ENCODE data around the gene N4BP2L1.

The N4BP2L1 gene

DNA sequence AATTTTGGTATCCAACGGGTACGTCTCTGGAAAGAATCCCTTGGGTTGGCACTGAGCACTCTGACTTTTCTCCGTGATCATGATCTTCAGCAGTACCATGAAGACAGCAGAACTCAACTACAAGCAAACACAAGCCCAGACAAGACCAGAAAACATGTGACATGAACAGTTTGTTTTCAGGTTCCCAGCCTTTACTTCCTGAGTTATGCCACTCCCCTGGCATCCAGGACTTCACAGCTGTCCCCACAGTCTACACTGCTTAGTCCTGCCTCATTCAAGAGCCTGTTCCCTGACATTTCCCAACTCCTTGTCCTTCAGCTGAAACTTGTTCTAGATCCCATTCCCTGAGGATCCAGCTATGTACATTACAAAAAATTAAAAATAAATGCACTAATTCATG, 4.9 kb upstream of the N4BP2L1 start:
- H3K4me3 ChIP-seq (ENCODE audit: low read depth, low read length), result no peak overlapping the region

DNA sequence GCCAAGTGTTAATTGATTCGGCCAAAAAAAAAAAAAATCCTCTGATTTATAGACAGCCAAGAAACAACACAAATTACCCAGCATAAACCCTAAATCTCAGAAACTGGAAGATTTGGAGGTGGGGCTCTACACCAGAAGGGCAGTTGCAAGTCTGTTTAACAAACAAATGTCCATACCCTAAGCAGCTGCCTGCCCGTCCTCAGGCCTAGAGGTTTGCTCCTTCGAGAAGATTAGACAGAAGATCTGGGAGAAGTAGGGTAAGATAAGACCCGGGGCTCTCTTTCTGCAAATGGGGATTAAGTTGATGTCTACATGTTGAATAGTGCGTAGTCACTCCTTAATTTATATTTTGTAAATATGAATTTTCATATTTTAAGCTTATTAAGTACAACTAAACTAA, 3.4 kb upstream of the N4BP2L1 start:
- H3K4me3 ChIP-seq (ENCODE audit: low read depth, low read length), result no peak overlapping the region

DNA sequence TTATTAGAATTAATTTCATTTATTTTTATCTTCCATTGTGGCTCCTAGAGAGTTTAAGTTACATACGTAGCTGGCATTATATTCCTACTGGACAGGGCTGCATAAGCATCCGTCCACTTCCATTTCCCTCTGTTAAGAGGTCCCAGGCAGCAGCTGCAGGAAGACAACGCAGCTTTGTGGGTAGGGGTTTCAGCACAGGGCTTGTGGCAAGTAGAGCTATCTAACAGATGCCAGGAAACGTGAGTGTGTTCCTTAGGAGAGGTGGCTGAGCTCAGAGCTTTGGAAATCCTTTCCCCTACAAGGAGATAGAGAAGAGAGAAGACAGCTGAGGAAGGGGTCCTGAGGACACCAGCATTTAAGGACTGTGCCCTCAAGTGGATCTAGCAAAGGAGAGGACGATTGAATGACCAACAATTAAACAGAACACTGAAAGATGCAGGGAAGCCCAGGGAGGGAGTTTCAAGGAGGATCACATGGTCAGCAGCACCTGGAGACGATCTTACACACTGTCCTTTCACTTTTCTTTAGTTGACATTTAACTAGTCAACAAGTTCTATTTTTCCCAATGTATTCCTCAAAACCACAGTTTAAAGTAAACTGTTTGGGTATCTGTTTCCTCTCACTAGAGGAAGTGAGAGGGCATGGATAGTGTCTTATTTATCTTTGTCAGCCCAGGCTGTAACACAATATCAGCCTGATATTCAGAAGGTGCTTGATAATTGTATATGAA, 2.3 kb upstream of the N4BP2L1 start:
- H3K4me3 ChIP-seq (ENCODE audit: low read depth, low read length), result no peak overlapping the region

DNA sequence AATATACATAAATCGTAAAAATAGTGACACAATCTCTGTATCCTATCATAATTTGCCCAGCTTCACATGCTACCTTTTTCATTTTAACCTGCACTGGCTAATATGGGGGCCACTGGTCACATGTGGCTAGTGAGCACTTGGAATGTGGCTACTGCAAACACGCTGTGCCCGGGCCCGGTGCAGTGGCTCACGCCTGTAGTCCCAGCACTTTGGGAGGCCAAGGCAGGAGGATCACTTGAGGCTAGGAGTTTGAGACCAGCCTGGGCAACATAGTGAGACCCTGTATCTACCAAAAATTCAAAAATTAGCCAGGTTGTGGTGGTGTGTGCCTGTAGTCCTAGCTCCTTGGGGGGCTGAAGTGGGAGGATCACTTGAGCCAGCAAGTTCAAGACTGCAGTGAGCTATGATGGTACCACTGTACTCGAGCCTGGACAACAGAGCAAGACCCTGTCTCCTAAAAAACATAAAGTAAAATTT, 1.5 kb upstream of the N4BP2L1 start:
- H3K4me3 ChIP-seq (ENCODE audit: low read depth, low read length), result no peak overlapping the region

DNA sequence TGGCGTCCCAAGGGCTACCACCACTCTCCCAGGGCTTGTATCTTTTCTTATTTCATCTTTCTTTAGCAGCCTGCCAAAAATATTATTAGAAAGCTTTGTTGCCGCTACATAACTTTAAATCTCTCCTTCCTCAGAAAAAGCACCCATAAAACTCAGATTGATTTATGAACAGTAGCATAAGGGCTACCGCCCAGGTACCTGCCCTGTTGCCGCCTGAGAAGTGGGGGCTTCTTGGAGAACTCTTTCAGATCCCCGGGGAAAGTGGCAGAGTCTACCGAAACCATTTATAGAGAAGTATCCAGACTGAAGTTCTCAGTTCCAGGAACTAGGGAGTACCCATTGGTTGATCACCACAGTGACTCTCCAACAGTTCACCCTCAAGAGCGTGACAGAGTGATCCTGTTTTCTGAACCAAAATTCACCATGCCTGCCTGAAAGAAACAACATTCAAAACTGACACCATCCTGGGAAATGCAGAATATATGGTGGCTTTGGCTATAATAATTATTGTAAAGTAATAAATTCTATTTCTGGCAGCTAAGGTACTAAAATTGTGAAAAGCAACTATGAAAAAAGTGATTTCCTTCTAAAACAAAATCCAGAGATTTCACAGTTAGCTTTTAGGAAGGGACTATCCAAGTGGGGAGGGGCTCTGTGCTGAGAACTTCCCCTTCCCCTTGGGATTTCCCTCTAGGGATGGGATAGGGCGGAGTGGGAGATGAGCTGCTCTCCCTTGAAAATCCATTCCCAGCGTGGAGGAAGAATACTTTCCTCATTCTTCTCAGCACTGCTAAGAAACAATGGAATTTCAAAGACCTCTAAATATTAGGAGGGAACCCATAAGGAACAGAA, 877 bp upstream of the N4BP2L1 start:
- peak overlapping the region; percentile 67 for H3K4me3 ChIP-seq (ENCODE audit: low read depth, low read length)

DNA sequence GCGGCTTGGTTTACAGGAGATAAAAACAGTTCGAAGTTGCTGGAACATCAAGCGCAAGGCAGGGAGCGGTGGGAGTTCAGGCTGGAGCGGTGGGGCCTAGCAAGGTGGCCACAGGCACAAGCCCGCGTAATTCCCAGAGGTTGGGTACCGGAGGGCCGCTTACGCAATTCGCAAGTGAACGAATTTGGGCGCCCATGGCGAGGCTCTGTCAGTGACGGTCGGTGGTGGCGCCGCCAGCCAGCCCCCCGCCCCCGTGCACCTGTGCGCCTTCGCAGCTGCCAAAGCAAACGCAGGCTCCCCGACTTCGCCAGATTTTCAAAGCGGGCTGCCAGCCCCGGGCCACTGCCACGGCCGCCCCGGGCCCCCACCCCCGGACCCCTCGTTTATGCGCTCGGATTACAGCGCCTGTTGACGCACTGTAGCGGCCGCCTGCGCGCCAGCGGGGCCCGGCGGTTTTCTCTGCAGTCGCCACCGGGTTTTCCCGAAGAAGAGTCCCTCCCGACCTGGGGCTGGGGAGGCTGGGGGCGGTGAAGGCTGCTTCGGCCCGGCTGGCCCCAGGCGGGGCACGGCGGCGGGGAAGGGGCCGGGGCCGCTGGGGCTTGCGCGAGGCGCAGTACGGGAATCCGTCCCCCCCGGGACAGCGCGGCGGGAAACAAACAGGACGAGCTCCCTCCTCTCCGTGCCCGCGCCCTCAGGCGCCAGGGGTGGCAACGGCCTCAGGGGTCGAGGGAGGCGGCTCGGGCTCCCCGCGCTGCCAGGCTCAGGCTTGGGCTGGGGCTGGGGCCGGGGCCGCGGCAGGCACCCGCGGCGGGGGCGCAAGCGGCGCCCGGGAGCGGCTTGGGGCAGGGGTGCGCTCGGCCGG, 709 bp downstream of the N4BP2L1 start:
- H3K4me3 ChIP-seq (ENCODE audit: low read depth, low read length), result peak overlapping the region; percentile 67

DNA sequence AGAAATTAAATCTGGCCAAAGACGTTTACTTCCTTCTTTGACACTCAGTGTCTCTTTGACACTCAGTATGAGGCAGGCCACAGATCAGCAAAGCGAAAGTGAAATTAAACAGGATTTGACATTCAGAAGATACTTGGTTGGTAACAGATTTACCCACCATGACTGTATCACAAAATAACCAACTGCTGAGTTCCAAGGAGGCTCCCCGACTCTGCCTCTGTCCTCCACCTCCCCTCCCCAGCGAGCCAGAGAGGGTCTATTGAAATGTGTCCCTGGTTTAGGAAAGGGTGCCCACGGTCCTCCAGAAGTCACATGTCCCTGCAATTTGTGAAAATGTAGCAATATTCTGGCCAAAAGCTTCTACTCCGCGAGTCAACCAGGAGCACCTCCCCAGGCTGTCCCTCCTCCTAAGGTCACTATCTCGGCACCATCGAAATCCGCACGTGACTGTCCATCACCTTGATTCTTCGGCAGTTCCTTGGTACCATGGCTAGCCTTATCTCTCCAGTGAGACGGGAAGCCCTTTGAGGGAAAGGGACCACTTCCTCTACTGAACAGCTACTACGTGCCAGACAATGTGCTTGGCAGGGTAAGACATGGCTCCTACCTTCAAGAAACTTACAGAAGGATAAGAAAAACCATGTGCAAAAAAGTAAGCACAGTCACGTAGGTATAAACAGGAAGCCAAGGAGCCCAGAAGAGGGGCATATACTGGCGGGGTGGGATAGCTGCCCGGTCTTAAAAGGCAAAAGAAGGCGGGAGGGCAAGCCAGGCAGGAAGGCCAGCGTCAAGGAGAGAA, 1.5 kb downstream of the N4BP2L1 start:
- peak overlapping the region; percentile 67 for H3K4me3 ChIP-seq (ENCODE audit: low read depth, low read length)

DNA sequence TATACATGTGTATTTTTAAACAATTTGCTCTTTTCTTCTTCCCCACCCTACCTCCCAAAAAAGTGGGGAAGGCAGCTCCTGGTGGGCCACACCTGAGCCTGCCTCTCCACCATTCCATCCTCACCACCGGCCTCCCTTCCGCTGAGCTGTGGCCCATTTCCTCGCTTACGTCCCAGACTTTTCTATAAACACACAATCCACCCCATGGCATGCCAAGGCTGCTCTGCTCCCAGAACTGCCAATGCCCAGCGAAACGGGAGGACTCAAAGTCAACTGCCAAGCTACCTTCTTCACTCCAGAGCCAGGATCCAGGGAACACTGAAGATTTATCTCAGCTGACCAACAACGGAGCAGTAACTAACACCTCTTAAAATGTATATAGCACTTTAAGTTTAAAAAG, 2.8 kb downstream of the N4BP2L1 start:
- no peak overlapping the region for H3K4me3 ChIP-seq (ENCODE audit: low read depth, low read length)

DNA sequence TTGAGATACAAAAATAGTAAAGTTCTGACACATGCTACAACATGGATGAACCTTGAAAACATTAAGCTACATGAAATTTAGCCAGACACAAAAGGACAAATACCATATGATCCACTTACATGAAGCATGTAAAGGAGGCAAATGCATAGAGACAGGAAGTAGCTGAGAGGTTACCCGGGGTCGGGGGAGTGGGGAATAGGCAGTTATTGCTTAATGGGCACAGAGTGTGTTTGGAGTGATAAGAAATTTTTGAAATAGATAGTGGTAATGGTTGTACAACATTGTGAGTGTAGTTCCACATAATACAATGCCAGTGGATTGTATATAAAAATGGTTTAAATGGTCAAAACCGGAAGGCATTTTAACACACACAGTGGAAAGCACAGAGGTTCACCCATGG, 4.3 kb downstream of the N4BP2L1 start:
- H3K4me3 ChIP-seq (ENCODE audit: low read depth, low read length), result no peak overlapping the region

DNA sequence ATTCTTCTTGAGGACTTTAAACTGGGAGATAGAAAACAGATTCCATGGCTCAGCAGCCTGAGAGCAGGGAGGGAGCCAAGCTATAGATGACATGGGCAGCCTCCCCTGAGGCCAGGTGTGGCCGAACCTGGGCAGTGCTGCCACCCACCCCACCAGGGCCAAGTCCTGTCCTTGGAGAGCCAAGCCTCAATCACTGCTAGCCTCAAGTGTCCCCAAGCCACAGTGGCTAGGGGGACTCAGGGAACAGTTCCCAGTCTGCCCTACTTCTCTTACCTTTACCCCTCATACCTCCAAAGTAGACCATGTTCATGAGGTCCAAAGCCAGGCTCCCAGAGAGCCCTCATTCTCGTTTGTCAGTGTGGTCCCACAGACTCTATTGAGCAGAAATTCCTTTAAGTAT, 8.1 kb downstream of the N4BP2L1 start:
- no peak overlapping the region for H3K4me3 ChIP-seq (ENCODE audit: low read depth, low read length)

DNA sequence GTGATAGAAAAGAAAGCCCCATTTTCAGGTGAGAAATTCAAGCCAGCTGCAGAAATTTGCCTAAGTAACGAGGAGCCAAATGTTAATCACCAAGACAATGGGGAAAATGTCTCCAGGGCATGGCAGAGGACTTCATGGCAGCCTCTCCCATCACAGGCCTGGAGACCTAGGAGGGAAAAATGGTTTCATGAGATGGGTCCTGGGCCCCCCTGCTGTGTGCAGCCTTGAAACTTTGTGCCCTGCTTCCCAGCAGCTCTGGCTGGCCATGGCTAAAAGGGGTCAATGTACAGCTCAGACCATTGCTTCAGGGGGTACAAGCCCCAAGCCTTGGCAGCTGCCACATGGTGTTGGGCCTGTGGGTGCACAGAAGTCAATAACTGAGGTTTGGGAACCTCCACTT, 9.9 kb downstream of the N4BP2L1 start:
- no peak overlapping the region for H3K4me3 ChIP-seq (ENCODE audit: low read depth, low read length)

DNA sequence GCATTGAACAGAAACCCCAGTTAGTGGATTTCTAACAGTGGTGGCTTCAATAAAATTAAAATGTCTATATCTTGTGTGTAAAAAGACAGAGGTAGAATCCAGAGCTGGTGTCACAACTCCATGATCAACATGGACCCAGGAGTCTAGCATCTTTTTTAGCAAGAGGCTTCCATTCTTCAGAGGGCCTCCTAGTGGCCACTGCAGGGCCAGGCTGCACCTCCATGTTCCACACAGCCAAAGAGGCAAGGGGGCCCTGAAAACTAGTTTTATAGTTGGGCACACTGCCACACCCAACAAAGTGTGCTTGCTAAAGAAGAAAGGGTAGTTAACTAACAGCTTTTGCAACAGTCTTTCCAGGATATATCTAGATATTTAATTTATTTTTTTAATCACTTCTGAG, 12.9 kb downstream of the N4BP2L1 start:
- H3K4me3 ChIP-seq (ENCODE audit: low read depth, low read length), result no peak overlapping the region

DNA sequence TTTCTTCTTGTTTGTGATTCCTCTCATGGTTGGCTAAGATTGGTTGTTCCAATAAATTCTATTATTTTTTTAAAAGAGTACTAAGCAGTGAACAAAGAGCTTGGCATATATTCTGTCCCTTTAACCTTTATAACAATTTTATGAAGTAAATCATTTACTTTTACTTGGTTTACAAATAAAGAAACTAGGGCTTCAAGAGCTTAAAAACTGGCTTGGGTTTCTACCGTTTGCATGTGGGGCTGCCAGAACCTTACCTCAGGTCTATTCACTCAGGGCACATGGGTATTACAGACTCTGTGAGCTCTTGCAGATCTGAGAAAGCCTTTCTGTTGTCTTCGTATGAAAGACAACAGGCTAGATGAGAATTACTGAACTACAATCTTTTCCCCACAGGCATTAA, 13.3 kb downstream of the N4BP2L1 start:
- no peak overlapping the region for H3K4me3 ChIP-seq (ENCODE audit: low read depth, low read length)

DNA sequence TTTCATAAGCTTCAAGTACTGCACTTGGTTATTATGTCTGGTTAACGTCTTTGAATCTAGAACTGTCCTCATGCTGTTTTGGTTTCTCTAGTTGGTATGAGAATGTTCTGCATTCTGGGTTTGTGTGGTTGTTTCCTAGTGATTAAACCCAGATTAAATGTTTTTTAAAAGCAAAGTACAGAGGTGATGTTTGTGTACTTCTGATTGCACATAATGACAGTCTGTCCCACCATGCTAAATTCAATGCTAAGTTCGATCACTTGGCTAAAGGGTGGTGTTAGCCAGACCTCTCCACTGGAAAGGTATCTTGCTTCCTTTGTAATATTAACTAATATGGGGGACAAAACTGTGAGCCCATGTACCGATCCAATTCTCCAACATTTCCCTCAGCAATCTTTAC, 14.6 kb downstream of the N4BP2L1 start:
- no peak overlapping the region for H3K4me3 ChIP-seq (ENCODE audit: low read depth, low read length)

DNA sequence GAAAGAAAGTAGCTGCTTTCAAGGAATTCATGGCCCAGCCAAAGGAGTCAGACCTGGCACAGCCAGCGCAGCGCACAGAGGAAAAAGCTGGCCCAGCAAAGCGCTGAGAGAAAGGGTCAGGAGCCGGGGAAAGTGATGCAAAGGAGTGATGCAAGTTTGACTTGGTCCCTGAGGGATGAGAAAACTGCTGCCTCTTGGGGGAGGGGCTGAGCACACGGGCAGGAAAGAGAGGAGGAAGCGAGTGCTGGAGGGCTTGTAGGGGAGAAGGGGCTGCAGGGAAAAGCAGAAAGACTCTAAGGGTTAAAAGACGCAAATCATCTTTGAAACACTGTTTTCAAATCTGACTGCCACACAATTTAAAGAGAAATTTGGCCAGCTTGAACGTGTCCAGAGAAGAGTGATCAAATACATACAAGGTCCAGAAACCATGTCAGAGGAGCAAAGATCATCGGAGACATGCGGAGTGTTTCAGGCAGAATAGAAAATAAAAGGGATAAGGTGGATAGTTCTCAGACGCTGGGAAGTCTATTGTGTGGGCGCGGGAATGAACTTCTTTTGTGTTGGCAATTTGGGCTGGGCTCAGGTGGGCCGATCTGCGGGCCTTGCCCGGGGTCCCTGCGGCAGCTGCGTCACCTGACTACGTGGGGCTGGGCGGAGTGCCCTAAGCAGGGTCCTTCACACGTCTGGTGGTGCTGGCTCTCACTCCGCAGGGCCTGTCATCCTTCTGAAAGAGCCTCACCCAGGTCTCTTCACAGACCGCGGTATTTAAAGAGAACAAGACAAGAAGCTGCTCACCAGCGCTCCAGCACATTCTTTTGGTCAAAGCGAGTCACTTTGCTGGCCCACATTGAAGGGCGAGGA, 18.1 kb downstream of the N4BP2L1 start:
- H3K4me3 ChIP-seq (ENCODE audit: low read depth, low read length), result peak overlapping the region; percentile 58

DNA sequence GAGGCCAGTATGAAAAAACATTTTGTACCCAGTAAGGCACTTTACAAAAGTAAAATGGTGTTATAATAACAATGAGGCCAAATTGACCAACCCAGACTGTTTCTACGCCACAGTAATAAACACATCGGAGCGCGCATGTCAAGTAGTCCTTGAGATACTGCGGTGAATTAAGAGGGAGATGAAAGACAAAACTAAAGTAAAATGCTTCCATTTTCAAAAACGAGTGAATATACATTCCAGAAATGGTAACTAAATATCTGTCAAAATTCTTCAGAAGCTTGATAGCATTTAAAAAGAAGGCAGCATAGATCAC, 19.0 kb downstream of the N4BP2L1 start:
- H3K4me3 ChIP-seq (ENCODE audit: low read depth, low read length), result no peak overlapping the region

DNA sequence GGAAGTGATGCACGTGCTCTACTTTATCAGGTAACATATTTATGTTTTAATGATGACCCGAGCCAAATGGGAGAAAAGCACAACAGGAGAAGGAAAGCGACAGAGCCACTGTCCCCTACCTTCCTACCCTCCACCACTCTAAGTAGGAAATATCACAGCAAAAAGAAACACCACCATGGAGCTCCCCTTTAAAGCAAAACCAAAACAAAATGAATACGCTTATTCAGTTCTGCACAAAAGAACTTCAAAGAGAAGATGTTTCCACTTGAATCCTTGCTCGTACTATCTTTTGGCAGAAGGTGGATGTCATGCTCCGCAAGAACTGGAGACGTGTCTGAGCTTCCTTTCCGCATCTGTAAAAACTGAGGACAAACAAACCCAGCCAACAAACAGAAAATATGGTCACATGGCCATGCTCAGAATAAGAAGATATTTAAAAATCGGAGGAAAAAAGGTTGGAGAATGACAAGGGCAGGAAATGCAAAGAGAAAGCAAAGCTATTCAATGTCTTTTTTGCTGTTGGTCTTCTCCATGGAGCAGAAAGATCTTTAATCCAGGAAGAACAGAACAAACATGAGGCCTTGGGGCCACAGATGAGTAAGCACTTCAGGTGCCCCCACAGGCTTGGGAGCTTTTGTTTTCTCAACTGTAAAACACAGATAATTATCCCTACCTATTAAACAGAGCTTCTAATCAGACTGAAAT, 19.5 kb downstream of the N4BP2L1 start:
- H3K4me3 ChIP-seq (ENCODE audit: low read depth, low read length), result no peak overlapping the region

DNA sequence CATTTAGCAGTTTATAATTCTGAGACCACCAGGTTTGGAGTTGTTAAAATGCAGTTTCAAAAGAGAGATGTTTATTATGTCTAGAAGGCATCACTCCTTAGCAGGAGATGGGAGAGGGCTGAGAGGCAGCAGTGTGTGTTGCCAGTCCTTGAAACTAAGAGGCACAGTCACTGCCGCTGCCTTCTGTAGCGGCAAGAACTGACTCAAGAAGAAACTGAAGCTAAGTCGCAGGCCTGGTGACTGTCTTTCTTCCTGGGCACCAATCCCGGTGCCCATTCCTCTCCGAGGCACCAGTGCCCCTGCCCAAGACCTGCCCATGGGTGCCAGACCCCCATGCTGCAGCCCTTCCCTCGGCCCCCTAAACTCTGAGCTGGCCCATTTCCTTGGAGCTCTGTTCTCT, 20.1 kb downstream of the N4BP2L1 start:
- H3K4me3 ChIP-seq (ENCODE audit: low read depth, low read length), result no peak overlapping the region

DNA sequence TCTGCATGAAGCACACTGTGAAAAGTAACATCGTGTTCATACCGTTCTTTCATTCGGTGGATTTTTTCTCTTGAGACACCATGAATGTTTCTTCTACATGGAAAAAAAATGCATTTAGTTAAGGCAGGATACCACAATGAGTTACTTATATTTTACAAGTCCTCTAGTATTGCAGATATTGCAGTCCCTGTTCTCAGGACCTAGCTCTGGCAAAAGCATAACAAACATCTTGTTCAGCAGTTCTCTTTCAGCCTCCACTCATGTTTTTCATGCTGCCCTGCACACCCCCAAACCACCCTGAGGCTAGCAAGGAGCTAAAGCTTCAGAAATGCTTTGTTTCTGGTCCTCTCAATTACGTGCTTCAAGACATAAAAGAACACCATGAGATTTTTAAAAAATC, 24.8 kb downstream of the N4BP2L1 start:
- H3K4me3 ChIP-seq (ENCODE audit: low read depth, low read length), result no peak overlapping the region

All from iPS-11a (cell line).